Measurements from ENCODE around the gene FLT3. TPM values are rescaled to one million over a fixed set of nuclear protein-coding genes. Genes with fewer than 3 reads are reported as not detected.
A peak's percentile ranks its signal among the peaks of the same experiment; 100 is the strongest.

The FLT3 gene
- total and polyA plus RNA-seq, 3 donors from 2014 or later = 1.8 to 2.5 (median 2.4) TPM

DNA sequence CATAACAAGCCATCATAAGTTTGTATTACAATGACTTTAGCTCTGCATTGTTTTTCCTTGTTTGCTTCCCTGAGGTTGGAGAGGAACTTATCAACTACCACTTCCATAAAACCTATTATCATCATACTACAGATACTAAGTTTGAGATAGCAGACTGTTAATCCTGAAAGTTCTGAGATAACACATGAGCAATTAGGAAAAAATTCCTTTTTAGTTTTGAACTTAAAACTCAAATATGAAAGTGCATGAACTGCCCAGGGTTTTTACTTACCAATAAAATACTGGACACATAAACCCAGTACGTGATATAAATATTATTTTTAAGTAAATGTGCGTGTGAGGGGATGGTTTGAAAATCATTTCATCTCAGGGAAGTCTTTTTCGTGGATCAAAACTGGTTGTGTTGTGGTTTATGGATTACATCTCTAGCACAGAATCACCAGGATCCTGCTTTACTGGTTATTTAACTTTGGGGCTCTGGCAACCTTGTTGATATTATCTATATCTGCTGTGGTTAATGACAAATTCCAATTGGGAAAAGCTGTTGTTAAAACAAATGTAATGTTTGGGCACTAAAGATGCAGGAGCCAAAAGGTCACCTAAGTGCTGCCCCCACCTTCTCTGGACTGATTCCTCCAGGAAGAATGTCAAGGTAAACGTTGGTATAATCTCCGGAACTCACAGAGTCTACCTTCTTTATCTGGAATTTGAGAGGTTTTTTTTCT, 143.6 kb downstream of the FLT3 start:
- no peak overlapping the region for H3K4me3 ChIP-seq
- no peak for TF ChIP-seq POLR2A (IDR thresholded peaks at IDR 0.05)
- TF ChIP-seq, protein P1, sequence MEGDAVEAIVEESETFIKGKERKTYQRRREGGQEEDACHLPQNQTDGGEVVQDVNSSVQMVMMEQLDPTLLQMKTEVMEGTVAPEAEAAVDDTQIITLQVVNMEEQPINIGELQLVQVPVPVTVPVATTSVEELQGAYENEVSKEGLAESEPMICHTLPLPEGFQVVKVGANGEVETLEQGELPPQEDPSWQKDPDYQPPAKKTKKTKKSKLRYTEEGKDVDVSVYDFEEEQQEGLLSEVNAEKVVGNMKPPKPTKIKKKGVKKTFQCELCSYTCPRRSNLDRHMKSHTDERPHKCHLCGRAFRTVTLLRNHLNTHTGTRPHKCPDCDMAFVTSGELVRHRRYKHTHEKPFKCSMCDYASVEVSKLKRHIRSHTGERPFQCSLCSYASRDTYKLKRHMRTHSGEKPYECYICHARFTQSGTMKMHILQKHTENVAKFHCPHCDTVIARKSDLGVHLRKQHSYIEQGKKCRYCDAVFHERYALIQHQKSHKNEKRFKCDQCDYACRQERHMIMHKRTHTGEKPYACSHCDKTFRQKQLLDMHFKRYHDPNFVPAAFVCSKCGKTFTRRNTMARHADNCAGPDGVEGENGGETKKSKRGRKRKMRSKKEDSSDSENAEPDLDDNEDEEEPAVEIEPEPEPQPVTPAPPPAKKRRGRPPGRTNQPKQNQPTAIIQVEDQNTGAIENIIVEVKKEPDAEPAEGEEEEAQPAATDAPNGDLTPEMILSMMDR (IDR thresholded peaks at IDR 0.05) = no peak
- no peak overlapping the region for H3K27ac ChIP-seq
- no peaks in the 10 kb centered on the region for H3K9me3 ChIP-seq
- no peak for DNase-seq
- 42 to 51% methylated on average over 5 of the region's 5 CpGs for WGBS, 2 donors
- no peaks in the 10 kb centered on the region for H3K36me3 ChIP-seq (ENCODE audit: low read depth, missing control alignments)
- intact Hi-C loops (cut with DNase I; ENCODE audit: low total_unique reads) = loop anchor here (10.0 kb wide), 1 partner anchor 132 kb away; no protein-coding TSS in a partner anchor
- H3K4me1 ChIP-seq = peaks cover 15% of the 10 kb centered on the region
- no peaks in the 10 kb centered on the region for H3K27me3 ChIP-seq

GRCh38 chr13:27955014-27955591, 145.3 kb downstream of the FLT3 start:
- Histone ChIP-seq H3K27ac (peak overlapping the region; percentile 60 to 87), H3K27me3 (no peaks in the 10 kb centered on the region), H3K9me3 (no peaks in the 10 kb centered on the region), H3K36me3 (ENCODE audit: low read depth, missing control alignments) (no peaks in the 10 kb centered on the region), H3K4me1 (peaks cover 9% of the 10 kb centered on the region), H3K4me3 (peak overlapping the region; percentile 59 to 69)
- intact Hi-C loops (cut with DNase I; ENCODE audit: low total_unique reads) = loop anchor here (10.0 kb wide), 1 partner anchor 130 kb away; no protein-coding TSS in a partner anchor
- DNase-seq = no peak
- WGBS, 2 donors = 33 to 40% methylated on average over 11 of the region's 11 CpGs
- TF ChIP-seq, protein P1 (IDR thresholded peaks at IDR 0.05) = no peak
- no peak for TF ChIP-seq POLR2A (IDR thresholded peaks at IDR 0.05)

DNA sequence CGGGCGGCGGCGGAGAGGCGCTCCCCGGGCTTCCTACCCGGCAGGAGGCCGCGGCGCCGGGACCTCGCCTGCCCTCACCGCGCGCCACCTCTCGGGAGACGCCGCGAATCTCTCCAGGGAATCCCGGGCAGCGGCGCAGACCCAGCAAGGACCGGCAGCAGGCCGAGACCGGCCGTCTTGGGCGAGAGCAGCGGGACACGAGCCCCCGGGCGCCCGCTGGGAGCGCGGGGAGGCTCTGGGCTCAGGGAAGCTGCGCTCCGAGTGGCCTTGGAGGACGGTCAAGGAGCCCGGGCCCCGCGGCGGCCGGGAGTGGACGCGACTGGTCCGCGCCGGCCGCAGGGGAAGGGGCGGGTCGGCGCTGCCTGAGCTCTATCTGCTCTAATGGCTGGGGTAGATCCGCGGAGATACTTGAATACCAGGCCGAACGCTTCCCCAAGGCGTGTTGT, 145.9 kb downstream of the FLT3 start:
- Histone ChIP-seq H3K9me3 (no peaks in the 10 kb centered on the region), H3K27me3 (no peaks in the 10 kb centered on the region), H3K4me1 (peaks cover 9% of the 10 kb centered on the region), H3K27ac (peak overlapping the region; percentile 60 to 87), H3K4me3 (peak overlapping the region; percentile 59 to 69), H3K36me3 (ENCODE audit: low read depth, missing control alignments) (no peaks in the 10 kb centered on the region)
- no peak for TF ChIP-seq POLR2A (IDR thresholded peaks at IDR 0.05)
- TF ChIP-seq, protein P1 (IDR thresholded peaks at IDR 0.05) = no peak
- intact Hi-C loops (cut with DNase I; ENCODE audit: low total_unique reads) = loop anchor here (10.0 kb wide), 1 partner anchor 130 kb away; no protein-coding TSS in a partner anchor
- peak; percentile 75 for DNase-seq
- 2 to 8% methylated on average over 5 to 53 of the region's 56 CpGs for WGBS, 2 donors

DNA sequence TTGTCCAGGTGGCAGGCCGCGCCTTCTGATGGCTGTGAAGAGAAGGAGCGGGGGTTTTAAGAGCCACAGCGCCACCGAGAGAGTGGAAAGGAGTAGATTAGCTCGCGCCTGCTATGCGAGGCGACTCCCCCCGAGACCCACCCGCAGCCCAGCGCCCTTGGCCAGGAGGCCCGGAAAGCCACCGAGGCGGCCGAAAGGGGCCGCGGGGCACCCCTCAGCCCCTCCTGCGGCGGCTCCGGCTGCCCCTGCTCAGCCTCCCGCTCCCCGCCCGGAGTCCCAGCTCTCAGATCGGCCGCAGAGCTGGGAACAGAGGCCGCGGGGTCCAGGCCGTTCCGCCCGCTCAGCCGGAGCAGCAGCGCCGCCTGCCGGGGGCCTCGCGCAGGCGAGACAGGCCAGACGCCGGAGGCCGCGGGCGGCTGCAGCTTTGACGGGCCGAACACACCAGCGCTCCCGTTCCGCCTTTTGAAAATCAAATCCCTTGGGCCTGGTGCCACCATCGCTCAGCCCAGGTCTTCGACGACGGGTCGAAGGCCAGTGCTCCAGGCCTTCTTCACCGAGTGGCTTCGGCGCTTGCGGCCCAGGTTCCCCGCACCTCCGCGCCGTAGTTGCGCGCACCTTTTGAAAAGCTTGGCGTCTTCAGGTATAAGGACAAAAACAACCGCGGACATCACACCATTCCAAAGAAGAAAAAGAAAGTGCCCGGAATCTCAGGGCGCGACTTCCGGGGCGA, 146.5 kb downstream of the FLT3 start:
- H3K27ac ChIP-seq = peak overlapping the region; percentile 60 to 87
- TF ChIP-seq, protein P1 (IDR thresholded peaks at IDR 0.05) = peak; percentile 86 to 88 (median 88)
- no peak for TF ChIP-seq POLR2A (IDR thresholded peaks at IDR 0.05)
- WGBS, 2 donors = 1% methylated on average over 27 to 71 of the region's 71 CpGs
- intact Hi-C loops (cut with DNase I; ENCODE audit: low total_unique reads) = loop anchor here (10.0 kb wide), 1 partner anchor 129 kb away; no protein-coding TSS in a partner anchor
- H3K36me3 ChIP-seq (ENCODE audit: low read depth, missing control alignments) = no peaks in the 10 kb centered on the region
- peak overlapping the region; percentile 59 to 69 for H3K4me3 ChIP-seq
- peak; percentile 85 for DNase-seq
- H3K9me3 ChIP-seq = no peaks in the 10 kb centered on the region
- peaks cover 9% of the 10 kb centered on the region for H3K4me1 ChIP-seq
- no peaks in the 10 kb centered on the region for H3K27me3 ChIP-seq

Small RNA genes within 50 kb of the gene (small RNA-seq; reads per million reads assigned to genes)
- 0 reads per million in 2 donors for gene RN7SL272P

Other genes with a start within 250 kb of the FLT3 start
- gene PDX1, start 180.6 kb downstream of the FLT3 start, total RNA-seq = under 1 TPM; 0.12 to 0.24 TPM
- not detected for gene PDX1, start 180.6 kb downstream of the FLT3 start, polyA plus RNA-seq (ENCODE audit: insufficient read depth, low read depth, low replicate concordance)
- gene CDX2, start 131.3 kb downstream of the FLT3 start, total RNA-seq = under 1 TPM; 0.06 to 0.08 TPM
- gene CDX2, start 131.3 kb downstream of the FLT3 start, polyA plus RNA-seq (ENCODE audit: insufficient read depth, low read depth, low replicate concordance) = not detected
- 1 to 10 TPM in 1 of 2 donors, under 1 TPM in 1; 0.87 to 1.6 TPM for gene URAD, start 111.9 kb downstream of the FLT3 start, total RNA-seq
- not detected for gene URAD, start 111.9 kb downstream of the FLT3 start, polyA plus RNA-seq (ENCODE audit: insufficient read depth, low read depth, low replicate concordance)
- gene PAN3, start 38.0 kb upstream of the FLT3 start, total RNA-seq = 10 to 100 TPM; 74.8 to 76.2 TPM
- 30.2 TPM for gene PAN3, start 38.0 kb upstream of the FLT3 start, polyA plus RNA-seq (ENCODE audit: insufficient read depth, low read depth, low replicate concordance)

Data from testis (tissue), 3 donors.